SIG-M5 treated with dmso at 0.1 percent for 504 hours (cell line): Measurements from ENCODE around the gene DTNB.
A peak's percentile ranks its signal among the peaks of the same experiment; 100 is the strongest.
"Not testable (repeated sequence)": the region's sequence is repeated elsewhere in the genome, so short reads cannot be mapped to it uniquely, and the experiment has no call there.

Source experiments
- DNase-seq: peaks from one replicate; lab custom pipeline; 2025; ENCODE audit not compliant: unreplicated experiment; lab: John Stamatoyannopoulos, UW

The DTNB gene

DNA sequence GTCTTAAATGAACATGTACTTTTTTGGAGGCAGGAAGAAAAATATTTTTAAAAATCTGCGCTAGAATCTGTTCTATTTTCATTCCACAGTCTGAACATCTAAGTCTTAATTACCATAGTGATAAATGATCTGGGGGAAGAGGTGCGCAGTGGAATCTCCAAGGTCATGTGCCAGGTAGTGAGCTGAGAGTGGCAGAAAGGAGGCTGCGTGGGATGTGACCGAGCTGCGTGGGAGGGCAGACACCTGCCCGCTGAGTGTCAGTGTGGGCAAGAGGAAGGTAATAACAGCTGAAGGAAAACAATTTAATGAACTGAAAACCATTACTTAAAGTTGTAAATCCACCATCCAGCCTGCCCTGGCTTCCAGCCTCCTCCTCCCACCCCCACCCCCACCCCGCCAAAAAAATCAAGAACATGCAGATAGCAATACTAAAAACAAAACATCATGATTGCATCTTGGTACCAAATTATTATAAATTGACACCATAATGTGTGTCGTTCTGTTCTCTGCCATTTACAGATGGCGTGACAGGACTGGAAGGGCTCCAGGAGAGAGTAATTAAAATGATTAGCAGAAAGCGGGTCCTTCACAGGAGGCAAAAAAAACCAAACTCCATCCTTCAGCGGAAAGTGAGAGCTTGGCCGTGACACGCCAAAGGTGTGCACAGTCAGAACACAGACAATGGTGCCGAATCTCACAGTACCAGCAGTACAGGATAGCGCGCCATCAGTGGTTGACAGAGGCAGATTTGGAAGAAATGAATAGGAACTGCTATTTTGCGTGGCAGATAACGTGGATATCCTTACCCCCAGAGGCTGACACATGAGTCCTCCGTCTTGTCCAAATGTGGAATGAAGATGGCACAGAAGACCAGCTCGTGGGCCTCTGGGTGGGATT is 11.4 kb upstream of the DTNB start:
- no peak for DNase-seq

DNA sequence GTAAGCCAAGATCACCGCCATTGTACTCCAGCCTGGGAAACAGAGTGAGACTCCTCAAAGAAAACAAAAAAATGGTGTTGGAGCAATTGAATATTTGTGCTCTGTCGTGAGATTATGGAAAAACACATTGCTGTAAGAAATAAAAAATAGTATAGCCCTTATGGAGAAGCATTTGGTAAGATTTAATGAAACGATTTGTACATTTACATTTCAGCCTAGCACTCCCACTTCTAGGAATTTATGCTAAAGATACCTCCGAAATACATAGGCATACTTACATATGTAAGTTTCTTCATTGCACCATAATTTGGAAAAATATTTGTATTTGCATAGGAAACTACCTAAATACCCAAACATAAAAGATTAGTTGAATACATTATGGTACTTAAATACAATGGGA is 8.7 kb upstream of the DTNB start:
- no peak for DNase-seq

DNA sequence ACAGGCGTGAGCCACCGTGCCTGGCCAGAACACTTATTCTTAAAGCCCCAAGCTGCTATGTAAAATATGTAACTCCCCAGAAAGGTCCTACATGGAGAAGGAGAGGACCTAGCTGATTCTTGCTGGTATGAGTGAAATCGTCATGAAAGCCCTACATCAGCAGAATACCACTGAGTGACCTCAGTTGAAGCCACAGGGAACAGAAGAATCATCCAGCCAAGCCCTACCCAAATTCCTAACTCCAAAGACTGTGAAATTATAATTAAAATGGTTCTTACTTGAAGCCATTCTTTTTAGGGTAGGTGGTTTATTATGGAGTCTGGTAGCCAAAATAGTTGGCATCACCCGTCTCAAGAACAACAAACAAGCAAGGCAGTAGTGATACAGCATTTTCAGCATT is 4.5 kb upstream of the DTNB start:
- no peak for DNase-seq

DNA sequence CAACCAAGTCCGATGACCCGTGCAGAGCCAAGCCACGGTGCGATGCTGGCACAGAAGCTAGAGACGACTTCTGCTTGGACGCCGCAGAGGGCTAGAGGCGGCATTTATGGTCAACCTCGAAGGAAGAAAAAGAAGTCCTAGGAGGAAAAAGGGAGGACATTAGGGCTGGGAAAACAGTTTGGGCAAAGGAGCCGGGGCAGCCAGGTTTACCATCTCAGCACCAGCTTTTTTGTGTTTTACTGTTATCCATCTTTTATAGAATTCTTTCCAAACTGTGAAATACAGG is 643 bp upstream of the DTNB start:
- no peak for DNase-seq

DNA sequence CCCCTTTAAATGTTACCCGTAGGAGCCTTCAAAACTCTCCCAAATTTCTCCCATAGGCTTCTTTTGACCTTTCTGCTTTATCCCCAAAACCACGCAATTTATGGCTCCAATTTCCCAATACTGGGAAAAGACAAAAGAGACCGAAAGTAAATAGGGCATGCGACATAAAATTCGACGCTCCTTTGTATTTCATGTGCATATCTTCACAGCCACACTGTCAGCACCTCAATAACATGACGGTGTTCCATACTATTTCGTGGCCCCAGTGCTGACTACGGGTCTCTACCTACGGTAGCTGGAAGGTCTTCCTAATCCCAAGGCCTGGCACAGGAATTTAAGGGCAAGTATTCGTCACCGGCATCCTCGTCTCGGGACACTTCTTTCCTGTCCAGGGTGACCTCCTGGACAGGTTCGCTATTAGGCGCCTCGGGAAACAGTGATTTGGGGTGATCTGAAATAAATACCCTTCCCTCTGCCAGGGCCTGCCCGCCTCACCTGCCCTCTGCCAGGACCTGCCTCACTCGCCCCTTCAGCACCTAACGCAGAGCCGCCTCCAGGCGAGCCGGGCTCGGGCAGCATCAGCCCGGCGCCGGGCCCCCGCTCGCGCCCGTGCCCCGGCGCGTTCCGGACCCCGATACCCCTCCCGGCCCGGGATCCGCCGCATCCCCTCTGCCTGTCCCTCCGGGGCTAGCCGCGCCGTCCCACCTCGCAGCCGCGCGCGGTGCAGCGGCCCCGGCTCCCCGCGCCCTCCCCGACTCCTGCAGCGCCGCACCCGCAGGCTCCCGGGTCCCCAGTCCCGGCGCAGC is 680 bp downstream of the DTNB start:
- DNase-seq, result peak; percentile 48

DNA sequence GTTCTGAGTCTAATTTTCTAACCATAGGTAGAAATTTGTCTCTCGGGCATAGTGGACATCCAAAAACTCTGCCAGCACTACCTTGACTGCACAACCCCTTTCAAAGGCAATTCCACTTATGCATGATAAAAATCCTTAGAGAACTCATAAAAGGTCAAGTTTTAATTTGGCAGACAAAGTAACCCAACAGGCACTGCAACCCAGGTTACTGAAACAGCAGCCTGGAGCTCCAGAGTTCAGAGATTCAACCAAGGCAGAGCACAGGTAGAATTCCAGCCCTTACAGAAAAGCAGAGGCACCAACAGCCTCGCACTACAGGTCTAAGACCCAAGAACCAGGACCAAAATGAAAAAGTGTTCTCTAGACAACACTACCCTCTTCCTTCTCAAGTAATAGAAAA is 1.8 kb downstream of the DTNB start:
- DNase-seq, result peak; percentile 14

DNA sequence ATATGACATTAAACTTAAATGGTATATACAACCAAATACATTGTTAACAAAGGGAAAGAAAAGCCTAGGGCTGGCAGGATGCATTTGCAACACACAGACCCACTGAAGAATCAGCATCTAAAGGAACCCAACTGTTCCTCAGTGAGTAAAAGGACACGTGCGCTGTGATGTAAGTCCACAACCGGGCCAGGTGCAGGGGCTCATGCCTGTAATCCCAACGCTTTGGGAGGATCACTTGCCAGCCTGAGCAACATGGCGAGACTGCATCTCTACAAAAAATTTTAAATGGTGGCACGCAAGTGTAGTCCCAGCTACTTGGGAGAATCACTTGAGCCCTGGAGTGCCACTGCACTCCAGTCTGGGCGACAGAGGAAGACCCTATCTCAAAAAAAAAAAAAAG is 3.9 kb downstream of the DTNB start:
- DNase-seq, result no peak

DNA sequence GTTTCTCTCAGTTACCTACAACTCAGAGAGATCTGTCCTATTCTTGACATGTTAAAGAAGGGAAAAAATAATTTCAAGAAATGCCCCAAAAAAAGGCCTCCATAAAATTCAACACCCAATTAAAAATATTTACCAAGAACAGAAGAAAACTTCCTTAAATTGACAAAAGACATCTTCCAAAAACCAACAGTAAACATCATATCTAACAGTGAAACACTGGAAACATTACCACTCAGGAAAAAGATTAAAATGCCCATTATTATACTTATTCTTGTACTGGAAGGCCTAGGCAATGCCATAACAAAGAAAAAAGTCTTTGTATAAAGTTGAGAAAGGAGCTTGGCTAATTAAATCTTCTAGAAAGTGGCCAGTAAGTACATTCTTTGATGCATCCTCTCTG is 7.2 kb downstream of the DTNB start:
- no peak for DNase-seq

DNA sequence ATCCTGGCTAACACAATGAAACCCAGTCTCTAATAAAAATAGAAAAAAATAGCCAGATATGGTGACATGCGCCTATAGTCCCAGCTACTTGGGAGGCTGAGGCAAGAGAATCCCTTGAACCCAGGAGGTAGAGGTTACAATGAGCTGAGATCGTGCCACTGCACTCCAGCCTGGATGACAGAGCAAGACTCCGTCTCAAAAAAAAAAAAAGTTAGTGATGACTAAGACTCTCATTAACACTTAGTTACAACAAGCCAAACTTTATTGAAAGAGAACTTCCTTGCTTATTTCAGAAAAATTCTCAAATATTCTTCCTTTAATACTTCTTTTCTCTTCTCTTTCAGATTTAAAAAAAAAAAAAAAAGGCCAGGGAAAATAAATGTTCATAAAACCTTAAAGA is 7.9 kb downstream of the DTNB start:
- DNase-seq, result not testable (repeated sequence)

DNA sequence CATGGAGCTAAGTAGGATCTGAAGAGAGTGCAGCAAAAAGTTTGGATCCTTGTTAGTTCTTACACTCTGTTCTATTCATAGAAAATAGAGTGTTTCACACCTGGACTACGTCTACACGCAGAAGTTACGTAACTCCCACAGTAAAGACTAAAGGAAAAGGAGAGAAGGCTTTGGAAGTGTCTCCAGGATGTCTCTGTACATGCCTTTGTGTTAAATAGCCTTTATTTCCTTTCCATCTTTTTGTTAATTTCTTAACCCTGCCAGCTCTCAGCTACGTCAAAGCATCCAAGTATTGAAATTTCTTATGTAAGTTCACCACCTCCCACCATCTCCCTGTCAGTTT is 8.4 kb downstream of the DTNB start:
- no peak for DNase-seq

DNA sequence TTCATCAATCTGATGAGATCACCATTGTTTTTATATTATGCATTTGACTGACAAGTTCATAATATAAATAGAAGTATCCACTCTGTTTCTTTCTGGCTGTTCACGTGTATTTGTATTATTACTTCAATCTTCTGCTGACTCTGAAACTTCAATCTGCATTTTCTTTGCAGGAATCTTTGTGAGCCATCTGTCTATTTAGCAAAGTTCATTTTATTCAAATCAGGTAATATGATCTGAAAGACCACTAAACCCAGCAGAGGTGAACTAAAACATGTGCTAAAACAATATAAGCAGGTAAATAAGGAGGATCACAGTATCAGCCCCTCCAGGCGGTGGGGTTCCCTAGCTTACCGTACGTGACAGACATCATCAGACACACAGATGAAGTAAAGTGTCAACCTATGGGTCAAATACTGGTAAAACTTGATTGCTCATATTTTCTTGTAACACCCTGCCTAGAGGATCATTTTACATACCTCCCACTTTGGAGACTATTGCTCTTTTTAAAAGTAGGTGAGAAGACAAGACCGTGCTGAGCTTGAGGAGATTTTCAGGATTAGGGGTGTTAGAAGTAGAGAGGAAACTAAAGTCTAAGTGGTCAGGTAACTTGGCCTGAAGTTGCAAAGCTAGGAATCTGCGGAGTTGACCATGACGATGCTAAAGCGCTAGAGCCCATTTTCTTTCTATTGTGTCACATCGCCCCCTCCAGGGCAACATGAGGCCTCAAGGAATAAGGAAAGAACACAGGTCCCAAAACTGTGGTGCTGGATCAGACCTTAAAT is 9.0 kb downstream of the DTNB start:
- peak; percentile 52 for DNase-seq

DNA sequence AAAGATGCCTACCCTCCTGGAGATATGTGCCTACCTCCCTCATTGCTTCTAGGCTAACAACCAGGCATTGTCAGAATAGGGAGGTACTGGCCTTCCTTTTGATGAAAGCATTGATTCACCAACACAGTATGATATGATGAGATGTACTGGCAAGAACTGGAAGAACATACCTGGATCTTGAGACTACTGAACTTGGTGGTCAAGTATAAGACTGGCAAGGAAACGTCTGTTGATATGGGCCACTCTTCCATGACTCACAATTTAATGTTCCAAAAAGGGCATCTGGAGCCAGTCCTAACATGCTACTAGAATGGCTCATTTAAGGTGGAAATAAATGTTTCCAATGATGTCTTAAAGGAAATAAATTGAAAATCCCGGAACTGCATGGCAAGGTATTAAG is 18.1 kb downstream of the DTNB start:
- no peak for DNase-seq

DNA sequence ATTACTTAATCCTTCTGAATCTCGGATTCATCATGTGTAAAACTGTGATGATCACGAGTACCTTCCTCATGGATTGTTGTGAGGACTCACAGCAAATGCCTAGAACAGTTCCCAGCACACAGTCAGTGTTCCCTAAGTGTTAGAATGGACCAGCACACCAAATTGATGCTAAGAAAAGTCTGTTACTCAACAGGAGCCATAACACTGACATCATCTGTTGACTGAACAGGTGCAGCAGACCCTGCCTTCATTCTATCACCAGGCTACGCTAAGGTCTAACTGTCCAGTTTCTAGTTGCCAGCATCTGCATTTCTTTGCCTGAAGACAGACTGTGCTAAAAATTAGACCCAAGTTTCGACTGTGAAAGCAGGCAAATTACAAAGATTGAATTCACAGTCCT is 18.6 kb downstream of the DTNB start:
- DNase-seq, result no peak

DNA sequence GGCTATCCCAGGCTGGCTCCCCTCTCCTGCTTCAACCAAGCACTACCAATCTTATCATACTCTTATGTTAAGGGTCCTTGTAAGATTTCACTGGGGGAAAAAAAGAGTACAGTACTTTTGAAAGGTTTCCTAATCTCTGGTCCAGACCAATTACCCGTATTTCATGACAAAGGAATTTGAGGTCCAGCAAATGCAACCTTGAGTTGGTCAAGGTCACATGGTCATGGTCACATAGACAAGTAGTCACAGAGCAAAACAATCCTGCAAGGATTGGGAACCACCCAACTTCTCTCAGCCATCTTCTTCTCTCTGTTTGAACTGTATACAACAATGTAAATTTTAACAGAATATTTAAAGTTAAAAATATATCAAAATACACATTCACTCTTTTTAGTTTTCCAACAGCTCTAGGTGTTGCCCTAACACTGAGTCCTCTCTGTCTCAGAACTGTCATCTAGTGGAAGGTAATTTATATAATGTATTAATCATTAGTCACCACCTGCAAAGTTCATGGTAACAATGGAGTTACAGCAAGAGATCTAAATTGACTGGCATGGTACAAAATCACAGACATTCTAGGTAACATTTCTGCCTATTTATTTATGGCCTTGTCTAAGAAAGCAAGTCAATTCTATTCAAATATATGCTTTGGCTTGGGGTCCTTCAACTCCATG is 21.5 kb downstream of the DTNB start:
- DNase-seq, result no peak

DNA sequence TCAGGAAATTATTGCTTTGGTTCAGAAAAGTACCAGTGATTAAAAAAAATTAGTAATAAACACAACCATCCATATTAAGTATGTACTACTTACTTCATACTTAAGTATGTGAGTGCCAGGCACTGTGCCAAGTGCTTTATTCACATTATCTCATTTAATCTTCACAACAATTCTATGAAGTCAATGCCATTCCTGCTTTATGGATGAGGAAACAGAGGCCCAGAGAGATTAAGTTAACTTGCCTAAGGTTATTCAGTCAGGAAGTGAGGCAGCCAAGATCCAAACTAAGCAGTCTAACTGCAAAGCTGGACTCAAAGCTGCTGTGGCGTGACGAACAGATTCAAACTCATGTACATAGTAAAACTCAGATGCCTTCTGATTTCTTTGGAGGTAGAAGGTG is 22.3 kb downstream of the DTNB start:
- DNase-seq, result no peak

DNA sequence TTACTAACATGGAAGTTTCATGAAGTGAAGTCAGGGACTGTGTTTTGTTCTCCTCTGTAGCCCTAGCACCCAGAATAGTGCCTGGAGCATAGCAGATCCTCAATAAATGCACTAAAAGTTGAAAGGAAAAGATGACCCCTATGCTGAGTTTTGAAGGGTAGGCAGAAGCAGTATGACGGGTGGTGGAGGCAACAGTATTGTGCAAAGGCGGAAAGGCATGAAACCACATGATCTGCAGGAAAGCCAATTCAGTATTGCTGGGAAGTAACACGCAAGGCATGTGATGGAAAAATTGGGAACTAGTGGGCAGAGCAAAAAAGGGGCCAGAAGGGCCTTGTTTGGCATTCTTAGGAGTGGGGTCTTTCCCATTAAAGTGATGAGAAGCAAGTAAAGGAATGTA is 23.1 kb downstream of the DTNB start:
- no peak for DNase-seq

DNA sequence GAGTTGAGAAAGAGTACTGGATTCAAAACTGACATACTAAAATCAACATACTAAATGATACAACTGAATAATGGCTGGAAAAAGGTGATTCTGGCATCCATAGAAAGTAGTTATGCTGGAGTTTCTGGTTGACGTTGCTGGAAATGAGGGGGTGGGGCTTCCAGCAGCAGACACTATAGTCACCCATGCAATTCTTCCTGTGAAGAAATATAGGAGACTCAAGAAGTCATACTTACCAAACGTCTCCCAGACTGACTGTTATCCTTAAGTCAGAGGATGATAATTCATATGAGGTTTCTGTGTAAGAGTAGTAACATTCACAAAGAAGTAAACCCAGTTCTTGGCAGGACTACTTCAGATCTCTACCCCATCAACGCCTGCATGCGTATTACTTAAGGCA is 23.6 kb downstream of the DTNB start:
- no peak for DNase-seq

DNA sequence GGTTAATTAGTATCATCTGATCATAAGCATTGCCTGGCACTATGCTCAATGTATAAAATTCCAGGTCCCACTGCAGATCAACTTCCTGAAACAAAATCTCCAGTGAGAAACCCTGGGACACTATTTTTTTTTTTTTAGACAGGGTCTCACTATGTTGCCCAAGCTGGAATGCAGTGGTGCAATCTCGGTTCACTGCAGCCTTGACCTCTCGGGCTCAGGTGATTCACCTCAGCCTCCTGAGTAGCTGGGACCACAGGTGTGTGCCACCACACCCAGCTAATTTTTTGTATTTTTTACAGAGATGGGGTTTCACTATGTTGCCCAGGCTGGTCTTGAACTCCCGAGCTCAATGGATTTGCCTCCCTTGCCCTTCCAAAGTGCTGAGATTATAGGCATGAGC is 31.1 kb downstream of the DTNB start:
- DNase-seq, result no peak

DNA sequence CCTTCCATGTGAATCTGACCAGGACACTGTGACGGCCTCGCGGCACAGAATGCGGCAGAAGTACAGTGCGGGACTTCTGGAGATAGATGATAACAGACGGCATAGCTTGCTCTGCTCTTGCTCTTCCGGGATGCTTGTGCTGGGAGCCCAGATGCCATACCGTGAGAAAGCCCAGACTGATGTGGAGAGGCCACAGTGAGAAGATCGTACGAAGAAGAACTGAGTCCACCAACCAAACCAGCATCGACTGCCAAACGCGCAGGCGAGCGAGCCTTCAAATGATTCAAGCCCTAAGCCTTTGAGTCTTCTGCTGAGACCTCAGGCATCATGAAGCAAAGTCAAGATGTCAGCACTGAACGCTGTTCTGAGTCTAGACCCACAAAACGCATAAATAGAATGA is 33.7 kb downstream of the DTNB start:
- no peak for DNase-seq

DNA sequence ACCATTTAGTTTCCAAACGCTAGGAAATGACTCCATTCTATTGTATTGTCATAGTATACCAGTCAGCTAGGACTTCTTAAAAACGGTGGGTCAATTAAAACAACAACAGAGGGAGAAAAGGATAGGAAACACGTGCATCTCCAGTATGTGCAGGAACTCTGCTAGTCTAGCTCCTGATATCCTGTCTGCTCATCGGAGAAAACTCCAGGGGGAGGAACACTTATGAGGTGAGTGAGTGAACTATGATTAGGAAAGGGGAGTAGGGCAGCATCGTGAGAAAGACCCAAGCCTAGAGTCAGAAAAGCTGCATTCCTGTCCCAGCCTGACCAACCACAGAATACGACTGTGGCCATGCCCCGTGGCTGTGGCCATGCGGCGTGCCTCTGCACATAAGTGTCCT is 34.2 kb downstream of the DTNB start:
- DNase-seq, result no peak

DNA sequence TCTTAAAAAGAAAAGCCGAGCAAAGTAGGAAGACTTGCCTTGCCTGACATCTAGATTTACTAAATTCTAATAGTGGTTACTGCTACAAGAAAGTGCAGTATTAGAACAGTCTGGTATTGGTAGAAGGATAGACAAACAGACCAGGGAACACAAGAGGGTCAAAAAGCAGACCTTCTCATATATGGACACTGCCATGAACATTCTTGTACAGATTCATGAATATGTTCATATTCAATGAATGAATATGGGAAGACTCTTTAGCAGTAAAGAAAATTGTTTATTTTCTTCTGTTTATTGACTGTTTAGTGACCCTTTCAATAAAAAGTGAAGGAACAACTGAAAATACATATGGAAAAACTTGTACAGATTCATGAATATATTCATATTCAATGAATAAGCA is 37.6 kb downstream of the DTNB start:
- DNase-seq, result no peak
